Measurements from ENCODE around the gene PITPNC1. TPM values are rescaled to one million over a fixed set of nuclear protein-coding genes. Genes with fewer than 3 reads are reported as not detected.

Gene PITPNC1
- total and polyA plus RNA-seq, 2 of the 13 experiments (the other 11 are each of a cell fraction or from before 2014, with no cell fraction given), result 4.1 to 5.7 TPM

DNA sequence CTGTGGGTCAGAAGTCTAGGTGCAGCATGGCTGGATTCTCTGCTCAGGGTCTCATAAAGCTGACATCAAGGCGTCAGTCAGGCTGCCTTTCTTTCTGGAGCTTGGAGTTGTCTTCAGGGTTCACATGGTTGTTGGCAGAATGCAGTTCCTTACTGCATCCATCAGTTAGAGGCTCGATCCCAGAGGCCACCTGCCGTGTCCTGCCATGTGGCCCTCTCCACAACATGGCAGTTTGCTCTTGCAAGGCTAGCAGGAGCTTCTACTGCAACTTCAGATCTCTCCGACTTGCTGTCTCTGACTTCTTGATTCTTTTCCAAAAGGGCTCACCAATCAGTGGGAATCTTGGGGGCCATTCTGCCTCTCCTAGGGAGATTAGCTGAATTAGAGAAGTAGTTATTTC is 11.9 kb downstream of the PITPNC1 start:
- Histone ChIP-seq H2AFZ (ENCODE audit: low read length) (no peak overlapping the region), H3K27ac (ENCODE audit: extremely low read length, insufficient read depth, low read length) (no peak overlapping the region), H3K27me3 (ENCODE audit: control insufficient read depth in 1 of 2, insufficient read depth in 2 of 2, low read length in 2 of 2) (no peaks in the 10 kb centered on the region), H3K79me2 (ENCODE audit: insufficient read depth, low read length) (no peaks in the 10 kb centered on the region), H3K36me3 (replicated peaks in 1 of 2; ENCODE audit: control insufficient read depth in 1 of 2, insufficient read depth in 2 of 2, low read length in 2 of 2) (no peaks in the 10 kb centered on the region), H3K9ac (ENCODE audit: insufficient read depth, low read depth, low read length) (no peak overlapping the region), H4K20me1 (ENCODE audit: insufficient read depth, low read length) (no peaks in the 10 kb centered on the region), H3K4me1 (ENCODE audit: insufficient read depth, low read length) (peaks cover 15% of the 10 kb centered on the region), H3K9me3 (ENCODE audit: low read length) (no peaks in the 10 kb centered on the region), H3K4me3 (replicated peaks in 1 of 3; ENCODE audit: insufficient read depth in 1 of 3, low read depth in 2 of 3, low read length in 3 of 3) (no peak overlapping the region), H3K4me2 (ENCODE audit: low read depth, low read length) (no peak overlapping the region)
- WGBS (ENCODE audit: low lambda C conversion rate), result 71% methylated on average over 4 of the region's 4 CpGs
- no peak for ATAC-seq
- POLR2A ChIA-PET, result no interaction called here
- intact Hi-C loops (cut with micrococcal nuclease; ENCODE audit: unreplicated experiment), result loop anchor here (5.0 kb wide), 1 partner anchor 238 kb away; no protein-coding TSS in a partner anchor
- no peak for TF ChIP-seq ZNF703 (CRISPR knock-in tag; IDR thresholded peaks at IDR 0.05; ENCODE audit: borderline replicate concordance)
- TF ChIP-seq ISL2 (CRISPR knock-in tag; IDR thresholded peaks at IDR 0.05), result no peak
- TF ChIP-seq ZNF3 (CRISPR knock-in tag; IDR thresholded peaks at IDR 0.05), result no peak
- TF ChIP-seq, protein P1, sequence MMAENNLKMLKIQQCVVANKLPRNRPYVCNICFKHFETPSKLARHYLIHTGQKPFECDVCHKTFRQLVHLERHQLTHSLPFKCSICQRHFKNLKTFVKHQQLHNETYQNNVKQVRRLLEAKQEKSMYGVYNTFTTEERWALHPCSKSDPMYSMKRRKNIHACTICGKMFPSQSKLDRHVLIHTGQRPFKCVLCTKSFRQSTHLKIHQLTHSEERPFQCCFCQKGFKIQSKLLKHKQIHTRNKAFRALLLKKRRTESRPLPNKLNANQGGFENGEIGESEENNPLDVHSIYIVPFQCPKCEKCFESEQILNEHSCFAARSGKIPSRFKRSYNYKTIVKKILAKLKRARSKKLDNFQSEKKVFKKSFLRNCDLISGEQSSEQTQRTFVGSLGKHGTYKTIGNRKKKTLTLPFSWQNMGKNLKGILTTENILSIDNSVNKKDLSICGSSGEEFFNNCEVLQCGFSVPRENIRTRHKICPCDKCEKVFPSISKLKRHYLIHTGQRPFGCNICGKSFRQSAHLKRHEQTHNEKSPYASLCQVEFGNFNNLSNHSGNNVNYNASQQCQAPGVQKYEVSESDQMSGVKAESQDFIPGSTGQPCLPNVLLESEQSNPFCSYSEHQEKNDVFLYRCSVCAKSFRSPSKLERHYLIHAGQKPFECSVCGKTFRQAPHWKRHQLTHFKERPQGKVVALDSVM (CRISPR knock-in tag; IDR thresholded peaks at IDR 0.05), result no peak
- no peak for TF ChIP-seq ZBTB8A (CRISPR knock-in tag; IDR thresholded peaks at IDR 0.05; ENCODE audit: borderline replicate concordance, low read depth)
- TF ChIP-seq ZMYM3 (CRISPR knock-in tag; IDR thresholded peaks at IDR 0.05), result no peak
- no peak for TF ChIP-seq SKI (IDR thresholded peaks at IDR 0.05; ENCODE audit: partially characterized antibody)
- TF ChIP-seq NR3C1 (CRISPR knock-in tag; IDR thresholded peaks at IDR 0.05), result no peak
- TF ChIP-seq FOSL1 (CRISPR knock-in tag; IDR thresholded peaks at IDR 0.05; ENCODE audit: borderline replicate concordance), result no peak
- TF ChIP-seq, protein P2, sequence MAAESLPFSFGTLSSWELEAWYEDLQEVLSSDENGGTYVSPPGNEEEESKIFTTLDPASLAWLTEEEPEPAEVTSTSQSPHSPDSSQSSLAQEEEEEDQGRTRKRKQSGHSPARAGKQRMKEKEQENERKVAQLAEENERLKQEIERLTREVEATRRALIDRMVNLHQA (CRISPR knock-in tag; IDR thresholded peaks at IDR 0.05), result no peak
- TF ChIP-seq, protein P3, sequence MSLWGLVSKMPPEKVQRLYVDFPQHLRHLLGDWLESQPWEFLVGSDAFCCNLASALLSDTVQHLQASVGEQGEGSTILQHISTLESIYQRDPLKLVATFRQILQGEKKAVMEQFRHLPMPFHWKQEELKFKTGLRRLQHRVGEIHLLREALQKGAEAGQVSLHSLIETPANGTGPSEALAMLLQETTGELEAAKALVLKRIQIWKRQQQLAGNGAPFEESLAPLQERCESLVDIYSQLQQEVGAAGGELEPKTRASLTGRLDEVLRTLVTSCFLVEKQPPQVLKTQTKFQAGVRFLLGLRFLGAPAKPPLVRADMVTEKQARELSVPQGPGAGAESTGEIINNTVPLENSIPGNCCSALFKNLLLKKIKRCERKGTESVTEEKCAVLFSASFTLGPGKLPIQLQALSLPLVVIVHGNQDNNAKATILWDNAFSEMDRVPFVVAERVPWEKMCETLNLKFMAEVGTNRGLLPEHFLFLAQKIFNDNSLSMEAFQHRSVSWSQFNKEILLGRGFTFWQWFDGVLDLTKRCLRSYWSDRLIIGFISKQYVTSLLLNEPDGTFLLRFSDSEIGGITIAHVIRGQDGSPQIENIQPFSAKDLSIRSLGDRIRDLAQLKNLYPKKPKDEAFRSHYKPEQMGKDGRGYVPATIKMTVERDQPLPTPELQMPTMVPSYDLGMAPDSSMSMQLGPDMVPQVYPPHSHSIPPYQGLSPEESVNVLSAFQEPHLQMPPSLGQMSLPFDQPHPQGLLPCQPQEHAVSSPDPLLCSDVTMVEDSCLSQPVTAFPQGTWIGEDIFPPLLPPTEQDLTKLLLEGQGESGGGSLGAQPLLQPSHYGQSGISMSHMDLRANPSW (CRISPR knock-in tag; IDR thresholded peaks at IDR 0.05; ENCODE audit: borderline replicate concordance), result no peak
- TF ChIP-seq, protein P4, sequence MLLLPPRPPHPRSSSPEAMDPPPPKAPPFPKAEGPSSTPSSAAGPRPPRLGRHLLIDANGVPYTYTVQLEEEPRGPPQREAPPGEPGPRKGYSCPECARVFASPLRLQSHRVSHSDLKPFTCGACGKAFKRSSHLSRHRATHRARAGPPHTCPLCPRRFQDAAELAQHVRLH (CRISPR knock-in tag; IDR thresholded peaks at IDR 0.05; ENCODE audit: borderline replicate concordance, low read depth), result no peak
- CTCF ChIA-PET (ENCODE audit: low intra/inter-chr PET ratio, low total read pairs), result no interaction called here
- in situ Hi-C loops (cut with HindIII; ENCODE audit: extremely low pct_ligation_motif_present, low pct_unique_long_range_greater_than_20kb), result no loop called here
- FAIRE-seq, result no peak
- BruUV-seq (replicated peaks), result no TSS peak
- DNase-seq (ENCODE audit: low spot score), result no peak
